A549 (cell line): ENCODE measurements around the gene SYK. TPM values are rescaled to one million over a fixed set of nuclear protein-coding genes. Genes with fewer than 3 reads are reported as not detected.

ENCODE experiments used
- ATAC-seq, 2 experiments: fragments of 200-7000 bp in 1 of 2; fragments of >200 bp in 1 of 2; cut with Nextera tagmentation in 1 of 2; cut with Tn5 transposase in 1 of 2; 3 replicates each; pipeline versions ENCODE4 v1.8.0 to v1.9.1; 2018 to 2020; ENCODE audit warnings: mild to moderate bottlenecking in 1 of 2, moderate library complexity in 1 of 2
- CTCF ChIA-PET: fragments of 300-600 bp; sonication (Branson Sonifier 250); formaldehyde crosslinking; extraction: SDS; loops from one replicate; lab custom pipeline; 2021; ENCODE audit warnings: antibody characterized with exemption, inconsistent platforms; lab: Yijun Ruan, JAX
- POLR2A ChIA-PET: fragments of 350-600 bp; formaldehyde crosslinking; extraction: SDS; loops from one replicate; lab custom pipeline; 2021; ENCODE audit warnings: antibody characterized with exemption, inconsistent platforms; lab: Yijun Ruan, JAX
- DNase-seq, 2 experiments: peaks; one replicate each; pipeline versions ENCODE4 v3.0.0 to v3.0.0-alpha.2; 2011 to 2016; ENCODE audit warnings: low read depth in 1 of 2, low spot score in 1 of 2
- FAIRE-seq: peaks from 2 replicates; lab custom pipeline; 2011; peaks lifted over from hg19 to GRCh38; lab: Jason Lieb, UNC
- H3K27ac ChIP-seq, 2 experiments: fragments of >200 bp; sonication (Bioruptor Twin); formaldehyde crosslinking; 3 replicates each; pipeline ENCODE4 v1.5.1; 2016 to 2017
- H3K4me1 ChIP-seq: fragments of >200 bp; sonication (Bioruptor Twin); formaldehyde crosslinking; 3 replicates; pipeline ENCODE4 v1.6.1; 2016
- H3K4me2 ChIP-seq: fragments of >200 bp; sonication (Bioruptor Twin); formaldehyde crosslinking; 3 replicates; pipeline ENCODE4 v1.6.1; 2016
- H3K4me3 ChIP-seq: fragments of >200 bp; sonication (Bioruptor Twin); formaldehyde crosslinking; 3 replicates; pipeline ENCODE4 v1.5.1; 2016
- H3K9me3 ChIP-seq: fragments of >200 bp; sonication (Bioruptor Twin); formaldehyde crosslinking; 3 replicates; pipeline ENCODE4 v1.6.1; 2016
- CBX2 ChIP-seq: fragments of 200-600 bp; sonication (generic); IDR thresholded peaks from 2 replicates; pipeline ENCODE4 v1.6.1; 2016; ENCODE audit warnings: low read depth, mild to moderate bottlenecking, borderline replicate concordance
- CEBPB ChIP-seq, 2 experiments: fragments of >200 bp in 1 of 2; sonication (Bioruptor Twin) in 1 of 2; formaldehyde crosslinking in 1 of 2; IDR thresholded peaks; 2 replicates each; pipeline ENCODE4 v1.6.1; 2012 to 2016
- CHD4 ChIP-seq: fragments of 200-600 bp; sonication (generic); IDR thresholded peaks from 2 replicates; pipeline ENCODE4 v1.6.1; 2016; ENCODE audit warnings: antibody characterized with exemption, mild to moderate bottlenecking, borderline replicate concordance
- CTCF ChIP-seq: fragments of >200 bp; sonication (Bioruptor Twin); formaldehyde crosslinking; IDR thresholded peaks from 3 replicates; pipeline ENCODE4 v1.5.1; 2016
- E2F6 ChIP-seq: IDR thresholded peaks from 2 replicates; pipeline ENCODE4 v1.6.1; 2012; ENCODE audit warnings: low read depth, borderline replicate concordance
- EHMT2 ChIP-seq: fragments of 200-600 bp; sonication (generic); IDR thresholded peaks from 2 replicates; pipeline ENCODE4 v1.6.1; 2016; ENCODE audit warnings: antibody characterized with exemption, low read depth, mild to moderate bottlenecking, moderate library complexity
- ELK1 ChIP-seq: fragments of 150-350 bp; IDR thresholded peaks from 2 replicates; pipeline ENCODE4 v1.6.1; 2014; ENCODE audit warnings: low read depth, mild to moderate bottlenecking, low read length
- FOSB ChIP-seq: fragments of 250-450 bp; sonication (Bioruptor Pico); IDR thresholded peaks from 2 replicates; pipeline ENCODE4 v1.5.0; 2020; ENCODE audit warnings: mild to moderate bottlenecking, moderate library complexity
- HEYL ChIP-seq: fragments of 250-450 bp; sonication (Bioruptor Pico); IDR thresholded peaks from 2 replicates; pipeline ENCODE4 v1.8.0; 2021; ENCODE audit warnings: mild to moderate bottlenecking, moderate library complexity
- HOXB5 ChIP-seq: fragments of 250-450 bp; sonication (Bioruptor Pico); IDR thresholded peaks from 2 replicates; pipeline ENCODE4 v1.5.0; 2020; ENCODE audit warnings: mild to moderate bottlenecking, moderate library complexity
- JUNB ChIP-seq: fragments of >200 bp; sonication (Bioruptor Twin); formaldehyde crosslinking; IDR thresholded peaks from 2 replicates; pipeline ENCODE4 v1.6.1; 2016
- KDM1A ChIP-seq: fragments of 200-600 bp; sonication (generic); IDR thresholded peaks from 2 replicates; pipeline ENCODE4 v1.6.1; 2016; ENCODE audit warnings: low read depth, mild to moderate bottlenecking
- KDM5A ChIP-seq: fragments of 200-600 bp; sonication (generic); IDR thresholded peaks from 2 replicates; pipeline ENCODE4 v1.6.1; 2016; ENCODE audit warnings: antibody characterized with exemption, mild to moderate bottlenecking
- MAFK ChIP-seq: fragments of 450-650 bp; IDR thresholded peaks from 2 replicates; pipeline ENCODE4 v1.6.1; 2014; ENCODE audit not compliant: partially characterized antibody
- MAX ChIP-seq: IDR thresholded peaks from 2 replicates; pipeline ENCODE4 v1.6.1; 2012
- MYC ChIP-seq: IDR thresholded peaks from 2 replicates; pipeline ENCODE4 v1.6.1; 2012; ENCODE audit warnings: mild to moderate bottlenecking, inconsistent platforms, low read length, improper control_type of control experiment, borderline replicate concordance
- NPAS2 ChIP-seq: fragments of 250-450 bp; sonication (Bioruptor Pico); IDR thresholded peaks from 2 replicates; pipeline ENCODE4 v1.8.0; 2022; ENCODE audit warnings: mild to moderate bottlenecking, moderate library complexity, borderline replicate concordance
- NR3C1 ChIP-seq: fragments of >200 bp; sonication (Bioruptor Twin); formaldehyde crosslinking; IDR thresholded peaks from 3 replicates; pipeline ENCODE4 v1.6.1; 2017
- PBX3 ChIP-seq: IDR thresholded peaks from 2 replicates; pipeline ENCODE4 v1.6.1; 2012
- POLR2A ChIP-seq: IDR thresholded peaks from 2 replicates; pipeline ENCODE4 v1.6.1; 2012; ENCODE audit warnings: mild to moderate bottlenecking, low read length
- RAD21 ChIP-seq, 2 experiments: fragments of >200 bp in 1 of 2; sonication (Bioruptor Twin) in 1 of 2; formaldehyde crosslinking in 1 of 2; IDR thresholded peaks in 1 of 2; conservative IDR thresholded peaks in 1 of 2; 2 replicates in 1 of 2; 3 replicates in 1 of 2; pipeline ENCODE4 v1.6.1; 2012 to 2018; ENCODE audit warnings: inconsistent platforms in 1 of 2
- RCOR1 ChIP-seq: fragments of 150-350 bp; IDR thresholded peaks from 2 replicates; pipeline ENCODE4 v1.6.1; 2014; ENCODE audit warnings: antibody characterized with exemption, low read length, low read depth
- SMC3 ChIP-seq: fragments of >200 bp; sonication (Bioruptor Twin); formaldehyde crosslinking; IDR thresholded peaks from 3 replicates; pipeline ENCODE4 v1.6.1; 2018; ENCODE audit warnings: inconsistent platforms
- TFCP2L1 ChIP-seq: fragments of 250-450 bp; sonication (Bioruptor Pico); IDR thresholded peaks from 2 replicates; pipeline ENCODE4 v1.5.0; 2021; ENCODE audit warnings: mild to moderate bottlenecking
- TP53 ChIP-seq: fragments of 250-450 bp; sonication (Bioruptor Pico); IDR thresholded peaks from 2 replicates; pipeline ENCODE4 v1.5.0; 2021; ENCODE audit warnings: mild to moderate bottlenecking, moderate library complexity
- WGBS: methylation state at CpG from one replicate; pipeline ENCODE4 v1.1.6; 2017; ENCODE audit errors: missing lambda C conversion rate; 5-methylcytosine and 5-hydroxymethylcytosine counted together
- polyA plus RNA-seq, 4 experiments: library from polyadenylated mRNA; depleted of rRNA in 3 of 4; stranded (reverse); fragments of >200 nt; fragmentation: RNase III in 1 of 4; extraction: RNeasy Plus Mini Kit Qiagen cat#74134 plus additional on column Dnase treatment in 1 of 4; gene quantifications; 2 replicates in 3 of 4; 3 replicates in 1 of 4; pipeline ENCODE4 v1.2.3, GENCODE V29; 2011 to 2017

Gene SYK
- polyA plus RNA-seq, 2 of the 4 experiments (the other 2 are of a cell fraction) = 0.01 to 0.03 TPM

GRCh38 chr9:90893706-90894105 lies 92.1 kb downstream of the SYK start (continued):
- TF ChIP-seq E2F6 = no peak
- TF ChIP-seq NPAS2 = no peak
- TF ChIP-seq ELK1 = no peak

- ChIA-PET CTCF (interaction anchor here (1.0 to 2.9 kb wide), 6 partner anchors 20 to 831 kb away, joined by 3 to 15 read pairs (median 6); no protein-coding TSS in a partner anchor), POLR2A (no interaction called here)
- 56% methylated on average over 16 of the region's 16 CpGs for WGBS
- H3K4me2 ChIP-seq = no peak overlapping the region
- H3K4me1 ChIP-seq = no peaks in the 10 kb centered on the region
- FAIRE-seq (no peak), DNase-seq (peak; percentile 22 to 48), ATAC-seq (peak; percentile 63 to 86; a peak in 5 of 6 replicates)
- TF ChIP-seq TFCP2L1 (CRISPR knock-in tag) (no peak), CHD4 (no peak), HEYL (CRISPR knock-in tag) (no peak), RAD21 (conservative IDR thresholded peaks at IDR 0.05 in 1 of 2, IDR thresholded peaks at IDR 0.05 in 1 of 2) (peak; percentile 27 to 29; a peak in 2 of 5 replicates), KDM5A (no peak), NR3C1 (no peak), RCOR1 (no peak), JUNB (no peak), TP53 (CRISPR knock-in tag) (no peak), MYC (no peak), NPAS2 (no peak), POLR2A (no peak), PBX3 (no peak), FOSB (CRISPR knock-in tag) (no peak), CBX2 (no peak), CEBPB (IDR thresholded peaks at IDR 0.05) (no peak), KDM1A (no peak), CTCF (peak; percentile 53), MAFK (no peak), SMC3 (peak; percentile 37; the same call in 2 of the 3 replicates), EHMT2 (no peak), HOXB5 (CRISPR knock-in tag) (no peak), MAX (no peak)
- no peak overlapping the region for H3K4me3 ChIP-seq
- H3K27ac ChIP-seq = no peak overlapping the region
- no peaks in the 10 kb centered on the region for H3K9me3 ChIP-seq
Observed at GRCh38 chr9:90894986-90895687, 93.5 kb downstream of the SYK start.
